Measurements from ENCODE around the gene PMEL.
A peak's percentile ranks its signal among the peaks of the same experiment; 100 is the strongest.

Gene PMEL

GRCh38 chr12:55965941-55966407 lies at the start of gene PMEL:
Gene PMEL (minus strand): TSS chr12:55966042. CDS start chr12:55966011, 31 bp downstream.
- Histone ChIP-seq H3K4me2 (ENCODE audit: low read depth, low read length) (peak within 1 kb of the TSS; percentile 94), H3K4me3 (ENCODE audit: low read length) (peak within 1 kb of the TSS; percentile 96), H3F3A (ENCODE audit: insufficient read depth, low read length) (peaks cover 6% of the 10 kb centered on the region; the same call in 1 of the 2 replicates), H4K20me1 (ENCODE audit: insufficient read depth, low read length) (no peaks in the 10 kb centered on the region), H3K9me2 (replicated peaks; ENCODE audit: insufficient read depth, low read length) (no peaks in the 10 kb centered on the region), H3K27me3 (replicated peaks; ENCODE audit: insufficient read depth, low read length) (no peaks in the 10 kb centered on the region), H3K79me2 (ENCODE audit: low read length) (peaks cover 9% of the 10 kb centered on the region), H3K36me3 (replicated peaks; ENCODE audit: insufficient read depth, low read length) (no peaks in the 10 kb centered on the region), H3K4me1 (ENCODE audit: low read length) (peaks cover 5% of the 10 kb centered on the region), H3K9ac (ENCODE audit: low read length) (peak within 1 kb of the TSS; percentile 87), H3K27ac (ENCODE audit: low read length) (peak within 1 kb of the TSS; percentile 17; the same call in 1 of the 2 replicates), H3K9me3 (replicated peaks; ENCODE audit: insufficient read depth, low read length) (no peaks in the 10 kb centered on the region), H2AFZ (ENCODE audit: low read length) (peak within 1 kb of the TSS; percentile 93)
- peak; percentile 24 for DNase-seq
- TF ChIP-seq EZH2phosphoT487 (IDR thresholded peaks at IDR 0.05; ENCODE audit: low read length) (no peak), CTCF (IDR thresholded peaks at IDR 0.05; ENCODE audit: low read length) (no peak), EZH2 (optimal IDR thresholded peaks at IDR 0.05; ENCODE audit: low read depth, low read length) (no peak)

- no peak for DNase-seq
These were observed 48.4 kb upstream of the PMEL start for GRCh38 chr12:56014205-56014604.

GRCh38 chr12:56013482-56013881 lies 47.6 kb upstream of the PMEL start:
- no peaks in the 10 kb centered on the region for H3K27me3 ChIP-seq (replicated peaks; ENCODE audit: insufficient read depth, low read length)
- TF ChIP-seq EZH2phosphoT487 (IDR thresholded peaks at IDR 0.05; ENCODE audit: low read length) (no peak), EZH2 (optimal IDR thresholded peaks at IDR 0.05; ENCODE audit: low read depth, low read length) (no peak), CTCF (IDR thresholded peaks at IDR 0.05; ENCODE audit: low read length) (no peak)
- no peak overlapping the region for H3K9ac ChIP-seq (ENCODE audit: low read length)

More at GRCh38 chr12:56014205-56014604, 48.4 kb upstream of the PMEL start:
- Histone ChIP-seq H3K36me3 (replicated peaks; ENCODE audit: insufficient read depth, low read length) (no peaks in the 10 kb centered on the region), H3K27me3 (replicated peaks; ENCODE audit: insufficient read depth, low read length) (no peaks in the 10 kb centered on the region), H2AFZ (ENCODE audit: low read length) (no peak overlapping the region), H3K27ac (ENCODE audit: low read length) (no peak overlapping the region), H3F3A (ENCODE audit: insufficient read depth, low read length) (no peaks in the 10 kb centered on the region), H3K4me1 (ENCODE audit: low read length) (peaks cover 5% of the 10 kb centered on the region; the same call in 1 of the 2 replicates), H3K4me3 (ENCODE audit: low read length) (no peak overlapping the region), H3K9me3 (replicated peaks; ENCODE audit: insufficient read depth, low read length) (no peaks in the 10 kb centered on the region), H3K79me2 (ENCODE audit: low read length) (no peaks in the 10 kb centered on the region), H3K9me2 (replicated peaks; ENCODE audit: insufficient read depth, low read length) (no peaks in the 10 kb centered on the region), H3K4me2 (ENCODE audit: low read depth, low read length) (no peak overlapping the region), H3K9ac (ENCODE audit: low read length) (no peak overlapping the region), H4K20me1 (ENCODE audit: insufficient read depth, low read length) (no peaks in the 10 kb centered on the region)
- TF ChIP-seq EZH2 (optimal IDR thresholded peaks at IDR 0.05; ENCODE audit: low read depth, low read length) (no peak), EZH2phosphoT487 (IDR thresholded peaks at IDR 0.05; ENCODE audit: low read length) (no peak), CTCF (IDR thresholded peaks at IDR 0.05; ENCODE audit: low read length) (no peak)

More at GRCh38 chr12:56013482-56013881, 47.6 kb upstream of the PMEL start:
- H3K27ac ChIP-seq (ENCODE audit: low read length): no peak overlapping the region
- no peak overlapping the region for H3K4me2 ChIP-seq (ENCODE audit: low read depth, low read length)
- no peaks in the 10 kb centered on the region for H3K9me2 ChIP-seq (replicated peaks; ENCODE audit: insufficient read depth, low read length)
- H4K20me1 ChIP-seq (ENCODE audit: insufficient read depth, low read length): no peaks in the 10 kb centered on the region
- H3K4me1 ChIP-seq (ENCODE audit: low read length): peaks cover 5% of the 10 kb centered on the region; the same call in 1 of the 2 replicates
- no peaks in the 10 kb centered on the region for H3K36me3 ChIP-seq (replicated peaks; ENCODE audit: insufficient read depth, low read length)
- H3K9me3 ChIP-seq (replicated peaks; ENCODE audit: insufficient read depth, low read length): no peaks in the 10 kb centered on the region
- no peaks in the 10 kb centered on the region for H3F3A ChIP-seq (ENCODE audit: insufficient read depth, low read length)
- H3K79me2 ChIP-seq (ENCODE audit: low read length): no peaks in the 10 kb centered on the region
- H3K4me3 ChIP-seq (ENCODE audit: low read length): no peak overlapping the region
- no peak overlapping the region for H2AFZ ChIP-seq (ENCODE audit: low read length)
- DNase-seq: no peak
